Vagina (tissue), 2 donors: ENCODE data around the gene SFXN3.

Source experiments
- POLR2A ChIP-seq, 2 donors: fragments of 450-650 bp; IDR thresholded peaks; one replicate each; pipeline ENCODE4 v1.6.1; 2017; ENCODE audit warnings: antibody characterized with exemption in 2 of 2, mild to moderate bottlenecking in 2 of 2, moderate library complexity in 2 of 2
- TF ChIP-seq, protein P1 (sequence below), 3 experiments: fragments of 450-650 bp in 2 of 3; fragments of 200-600 bp in 1 of 3; sonication (generic) in 1 of 3; IDR thresholded peaks; one replicate each; pipeline ENCODE4 v1.5.1; 2017 to 2019; ENCODE audit warnings: antibody characterized with exemption in 3 of 3, mild to moderate bottlenecking in 2 of 3, moderate library complexity in 2 of 3

DNA sequence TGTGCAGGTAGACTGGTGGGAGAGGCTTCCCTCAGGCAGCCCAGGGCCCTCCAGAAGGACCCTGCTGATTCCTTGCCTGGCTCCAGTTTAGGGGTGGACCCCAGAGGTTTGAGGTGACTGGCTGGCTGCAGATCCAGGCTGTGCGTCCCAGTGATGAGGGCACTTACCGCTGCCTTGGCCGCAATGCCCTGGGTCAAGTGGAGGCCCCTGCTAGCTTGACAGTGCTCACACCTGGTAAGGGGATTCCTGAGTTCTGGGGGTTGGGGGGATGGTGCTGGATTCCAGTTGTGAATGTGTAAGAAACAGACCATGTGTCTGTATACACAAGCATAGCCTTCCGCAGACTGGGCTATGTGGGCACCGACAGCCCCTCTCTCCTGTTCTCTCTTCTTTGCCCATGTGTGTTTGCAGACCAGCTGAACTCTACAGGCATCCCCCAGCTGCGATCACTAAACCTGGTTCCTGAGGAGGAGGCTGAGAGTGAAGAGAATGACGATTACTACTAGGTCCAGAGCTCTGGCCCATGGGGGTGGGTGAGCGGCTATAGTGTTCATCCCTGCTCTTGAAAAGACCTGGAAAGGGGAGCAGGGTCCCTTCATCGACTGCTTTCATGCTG, 33.5 kb downstream of the SFXN3 start:
- no peak for TF ChIP-seq POLR2A (IDR thresholded peaks at IDR 0.05)
- TF ChIP-seq, protein P1, sequence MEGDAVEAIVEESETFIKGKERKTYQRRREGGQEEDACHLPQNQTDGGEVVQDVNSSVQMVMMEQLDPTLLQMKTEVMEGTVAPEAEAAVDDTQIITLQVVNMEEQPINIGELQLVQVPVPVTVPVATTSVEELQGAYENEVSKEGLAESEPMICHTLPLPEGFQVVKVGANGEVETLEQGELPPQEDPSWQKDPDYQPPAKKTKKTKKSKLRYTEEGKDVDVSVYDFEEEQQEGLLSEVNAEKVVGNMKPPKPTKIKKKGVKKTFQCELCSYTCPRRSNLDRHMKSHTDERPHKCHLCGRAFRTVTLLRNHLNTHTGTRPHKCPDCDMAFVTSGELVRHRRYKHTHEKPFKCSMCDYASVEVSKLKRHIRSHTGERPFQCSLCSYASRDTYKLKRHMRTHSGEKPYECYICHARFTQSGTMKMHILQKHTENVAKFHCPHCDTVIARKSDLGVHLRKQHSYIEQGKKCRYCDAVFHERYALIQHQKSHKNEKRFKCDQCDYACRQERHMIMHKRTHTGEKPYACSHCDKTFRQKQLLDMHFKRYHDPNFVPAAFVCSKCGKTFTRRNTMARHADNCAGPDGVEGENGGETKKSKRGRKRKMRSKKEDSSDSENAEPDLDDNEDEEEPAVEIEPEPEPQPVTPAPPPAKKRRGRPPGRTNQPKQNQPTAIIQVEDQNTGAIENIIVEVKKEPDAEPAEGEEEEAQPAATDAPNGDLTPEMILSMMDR (IDR thresholded peaks at IDR 0.05), result no peak
